ENCODE data around the gene HAUS1. TPM values are rescaled to one million over a fixed set of nuclear protein-coding genes. Genes with fewer than 3 reads are reported as not detected.

Gene HAUS1
- total and polyA plus RNA-seq, 2 donors (not counting 1 experiment from before 2014, with no cell fraction given): 11.9 to 30.9 TPM

DNA sequence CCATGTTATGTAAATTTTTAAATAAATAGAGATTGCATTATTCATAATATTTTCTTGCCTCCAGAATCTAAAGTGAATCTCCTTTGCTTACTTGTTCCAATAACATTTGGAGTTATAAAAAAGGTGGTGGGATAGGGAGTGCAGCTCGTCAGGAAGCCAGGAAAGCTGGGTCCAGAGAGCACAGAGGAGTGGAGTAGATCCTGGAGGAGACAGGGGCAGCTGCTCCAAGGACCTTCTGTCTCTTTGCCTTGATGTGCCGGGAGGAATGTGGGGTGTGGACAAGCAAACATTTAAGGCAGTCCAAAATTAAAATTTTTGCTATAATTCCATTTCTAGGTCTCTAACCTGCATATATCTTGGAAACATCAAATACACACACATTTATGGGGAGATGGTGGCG is 29.3 kb downstream of the HAUS1 start:
- H3K4me3 ChIP-seq (ENCODE audit: control extremely low read depth in 1 of 5, extremely low read depth in 1 of 5, insufficient read depth in 1 of 5, low read depth in 2 of 5, low read length in 4 of 5): no peak overlapping the region
- no peaks in the 10 kb centered on the region for H3K27me3 ChIP-seq (replicated peaks in 1 of 4; ENCODE audit: control extremely low read depth in 1 of 4, control insufficient read depth in 3 of 4, insufficient read depth in 4 of 4, low read length in 3 of 4)
- H2AFZ ChIP-seq (ENCODE audit: insufficient read depth, low read depth, low read length, poor library complexity, severe bottlenecking): no peak overlapping the region
- H4K20me1 ChIP-seq (ENCODE audit: control insufficient read depth, insufficient read depth, low read length, poor library complexity, severe bottlenecking): no peaks in the 10 kb centered on the region
- ATAC-seq (ENCODE audit: low read depth) (no peak), DNase-seq (no peak)
- Mint-ChIP-seq H3K9me3 (ENCODE audit: insufficient read depth) (no peaks in the 10 kb centered on the region), H3K4me3 (no peak overlapping the region), H3K27ac (no peak overlapping the region), H3K4me1 (no peaks in the 10 kb centered on the region), H3K27me3 (no peaks in the 10 kb centered on the region)
- intact Hi-C loops (cut with micrococcal nuclease): no loop called here
- H3K4me1 ChIP-seq (ENCODE audit: control insufficient read depth in 2 of 2, insufficient read depth in 2 of 2, low read length in 2 of 2): no peaks in the 10 kb centered on the region
- H3K36me3 ChIP-seq (replicated peaks in 1 of 2; ENCODE audit: control extremely low read depth in 1 of 2, control insufficient read depth in 1 of 2, extremely low read depth in 1 of 2, insufficient read depth in 2 of 2, low read length in 1 of 2): peaks cover 2 to 10% of the 10 kb centered on the region in 2 experiments
- no peak overlapping the region for H3K27ac ChIP-seq (ENCODE audit: low read length in 2 of 2)
- no peak overlapping the region for H3K4me2 ChIP-seq (replicated peaks; ENCODE audit: low read depth, low read length, poor library complexity, severe bottlenecking)
- no peaks in the 10 kb centered on the region for H3K79me2 ChIP-seq (ENCODE audit: control insufficient read depth, insufficient read depth, low read length)
- ChIA-PET POLR2A (no interaction called here), CTCF (no interaction called here)
- H3K9ac ChIP-seq (ENCODE audit: low read length): no peak overlapping the region
- no peaks in the 10 kb centered on the region for H3K9me3 ChIP-seq (ENCODE audit: control extremely low read depth in 1 of 3, control insufficient read depth in 2 of 3, insufficient read depth in 1 of 3, low read length in 2 of 3)
- TF ChIP-seq, protein P1, sequence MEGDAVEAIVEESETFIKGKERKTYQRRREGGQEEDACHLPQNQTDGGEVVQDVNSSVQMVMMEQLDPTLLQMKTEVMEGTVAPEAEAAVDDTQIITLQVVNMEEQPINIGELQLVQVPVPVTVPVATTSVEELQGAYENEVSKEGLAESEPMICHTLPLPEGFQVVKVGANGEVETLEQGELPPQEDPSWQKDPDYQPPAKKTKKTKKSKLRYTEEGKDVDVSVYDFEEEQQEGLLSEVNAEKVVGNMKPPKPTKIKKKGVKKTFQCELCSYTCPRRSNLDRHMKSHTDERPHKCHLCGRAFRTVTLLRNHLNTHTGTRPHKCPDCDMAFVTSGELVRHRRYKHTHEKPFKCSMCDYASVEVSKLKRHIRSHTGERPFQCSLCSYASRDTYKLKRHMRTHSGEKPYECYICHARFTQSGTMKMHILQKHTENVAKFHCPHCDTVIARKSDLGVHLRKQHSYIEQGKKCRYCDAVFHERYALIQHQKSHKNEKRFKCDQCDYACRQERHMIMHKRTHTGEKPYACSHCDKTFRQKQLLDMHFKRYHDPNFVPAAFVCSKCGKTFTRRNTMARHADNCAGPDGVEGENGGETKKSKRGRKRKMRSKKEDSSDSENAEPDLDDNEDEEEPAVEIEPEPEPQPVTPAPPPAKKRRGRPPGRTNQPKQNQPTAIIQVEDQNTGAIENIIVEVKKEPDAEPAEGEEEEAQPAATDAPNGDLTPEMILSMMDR (IDR thresholded peaks at IDR 0.05): no peak
- TF ChIP-seq EZH2 (IDR thresholded peaks at IDR 0.05; ENCODE audit: borderline replicate concordance, insufficient read depth, low read depth, low read length, poor library complexity, severe bottlenecking): no peak
- WGBS (ENCODE audit: insufficient coverage): 100% methylated on average over 1 of the region's 3 CpGs

DNA sequence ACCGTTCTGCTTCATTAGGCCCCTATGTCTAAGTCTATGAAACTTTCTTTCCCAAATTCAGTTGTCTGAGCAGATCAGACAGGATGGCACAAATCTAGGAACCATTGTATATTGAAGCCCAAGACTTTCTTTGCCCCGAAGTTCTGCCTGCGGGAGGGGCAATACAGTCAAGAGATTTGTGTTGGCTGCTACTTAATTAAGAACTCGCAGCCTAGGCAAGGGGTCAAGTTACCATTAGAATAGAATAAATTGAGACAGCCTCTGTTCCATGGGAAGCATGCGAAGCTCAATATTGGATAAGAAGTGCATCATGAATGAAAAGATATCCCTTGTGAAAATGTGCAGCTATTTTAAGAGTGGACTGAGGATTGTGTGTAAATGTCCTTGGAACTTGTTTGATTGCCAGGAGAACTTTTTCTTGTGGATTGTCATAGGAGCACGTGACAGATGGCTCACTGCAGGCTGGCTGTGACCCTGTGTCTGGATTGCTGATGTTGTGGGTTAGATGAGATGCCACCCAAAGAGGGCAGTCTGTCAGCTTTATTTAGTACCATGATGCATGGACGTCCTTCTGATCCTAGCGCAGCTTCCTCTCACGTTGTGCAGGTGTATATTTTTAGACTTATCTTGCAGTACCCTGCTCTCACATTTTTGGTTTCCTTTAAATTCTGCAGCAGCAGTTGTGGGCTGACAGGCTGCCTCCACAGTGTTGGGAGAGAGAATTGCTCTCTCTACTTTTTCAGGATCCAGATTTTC is 30.9 kb downstream of the HAUS1 start:
- H3K4me3 Mint-ChIP-seq: no peak overlapping the region
- Histone ChIP-seq H3K4me1 (ENCODE audit: control insufficient read depth in 2 of 2, insufficient read depth in 2 of 2, low read length in 2 of 2) (no peaks in the 10 kb centered on the region), H3K27ac (ENCODE audit: low read length in 2 of 2) (no peak overlapping the region), H3K36me3 (replicated peaks in 1 of 2; ENCODE audit: control extremely low read depth in 1 of 2, control insufficient read depth in 1 of 2, extremely low read depth in 1 of 2, insufficient read depth in 2 of 2, low read length in 1 of 2) (no peaks in the 10 kb centered on the region), H4K20me1 (ENCODE audit: control insufficient read depth, insufficient read depth, low read length, poor library complexity, severe bottlenecking) (no peaks in the 10 kb centered on the region), H3K4me3 (ENCODE audit: control extremely low read depth in 1 of 5, extremely low read depth in 1 of 5, insufficient read depth in 1 of 5, low read depth in 2 of 5, low read length in 4 of 5) (no peak overlapping the region), H3K9ac (ENCODE audit: low read length) (no peak overlapping the region), H2AFZ (ENCODE audit: insufficient read depth, low read depth, low read length, poor library complexity, severe bottlenecking) (no peak overlapping the region), H3K79me2 (ENCODE audit: control insufficient read depth, insufficient read depth, low read length) (no peaks in the 10 kb centered on the region), H3K9me3 (ENCODE audit: control extremely low read depth in 1 of 3, control insufficient read depth in 2 of 3, insufficient read depth in 1 of 3, low read length in 2 of 3) (no peaks in the 10 kb centered on the region), H3K4me2 (replicated peaks; ENCODE audit: low read depth, low read length, poor library complexity, severe bottlenecking) (no peak overlapping the region), H3K27me3 (replicated peaks in 1 of 4; ENCODE audit: control extremely low read depth in 1 of 4, control insufficient read depth in 3 of 4, insufficient read depth in 4 of 4, low read length in 3 of 4) (no peaks in the 10 kb centered on the region)
- H3K9me3 Mint-ChIP-seq (ENCODE audit: insufficient read depth): no peaks in the 10 kb centered on the region
- intact Hi-C loops (cut with micrococcal nuclease): no loop called here
- CTCF ChIA-PET: interaction anchor here (0.8 to 2.1 kb wide), 2 partner anchors 13 to 14 kb away, joined by 3 to 6 read pairs; no protein-coding TSS in a partner anchor
- WGBS (ENCODE audit: insufficient coverage): 54% methylated on average over 8 of the region's 9 CpGs
- H3K27me3 Mint-ChIP-seq: no peaks in the 10 kb centered on the region
- ATAC-seq (ENCODE audit: low read depth): no peak
- H3K4me1 Mint-ChIP-seq: no peaks in the 10 kb centered on the region
- POLR2A ChIA-PET: no interaction called here
- TF ChIP-seq, protein P1 (IDR thresholded peaks at IDR 0.05): no peak
- no peak for TF ChIP-seq EZH2 (IDR thresholded peaks at IDR 0.05; ENCODE audit: borderline replicate concordance, insufficient read depth, low read depth, low read length, poor library complexity, severe bottlenecking)
- no peak overlapping the region for H3K27ac Mint-ChIP-seq
- DNase-seq: no peak
